BJ (cell line): ENCODE data around the gene GIMAP7. TPM values are rescaled to one million over a fixed set of nuclear protein-coding genes. Genes with fewer than 3 reads are reported as not detected.

Source experiments
- CTCF ChIA-PET: fragments of 350-600 bp; formaldehyde crosslinking; extraction: SDS; loops from one replicate; lab custom pipeline; 2021; ENCODE audit warnings: antibody characterized with exemption, inconsistent platforms; lab: Yijun Ruan, JAX
- POLR2A ChIA-PET: fragments of 300-600 bp; sonication (Branson Sonifier 250); formaldehyde crosslinking; extraction: SDS; loops from one replicate; lab custom pipeline; 2021; ENCODE audit warnings: antibody characterized with exemption; lab: Charles Lee
- DNase-seq: peaks from one replicate; pipeline ENCODE4 v3.0.0-alpha.2; 2011; ENCODE audit warnings: low read depth
- H3K27me3 ChIP-seq: 2 replicates; pipeline ENCODE4 v1.6.0; 2011; ENCODE audit warnings: low read length; ENCODE audit not compliant: control insufficient read depth, insufficient read depth
- H3K36me3 ChIP-seq: 2 replicates; pipeline ENCODE4 v1.5.1; 2011; ENCODE audit warnings: low read length; ENCODE audit not compliant: control insufficient read depth, insufficient read depth
- H3K4me3 ChIP-seq: 2 replicates; pipeline ENCODE4 v1.5.1; 2011; ENCODE audit warnings: low read depth, mild to moderate bottlenecking, control low read depth, low read length
- CTCF ChIP-seq: IDR thresholded peaks from 2 replicates; pipeline ENCODE4 v1.5.1; 2011; ENCODE audit warnings: low read depth, mild to moderate bottlenecking, control low read depth, inconsistent platforms, low read length, moderate library complexity; ENCODE audit not compliant: insufficient read depth
- polyA plus RNA-seq: library from polyadenylated mRNA; depleted of rRNA; stranded (reverse); fragments of >200 nt; gene quantifications from 2 replicates; pipeline ENCODE4 v1.2.3, GENCODE V29; 2011; rRNA removed

Gene GIMAP7
- polyA plus RNA-seq, 1 experiment = not detected

- H3K4me3 ChIP-seq = no peak overlapping the region
- ChIA-PET CTCF (no interaction called here), POLR2A (no interaction called here)
- no peaks in the 10 kb centered on the region for H3K36me3 ChIP-seq
- no peak for TF ChIP-seq CTCF
- DNase-seq = no peak
- H3K27me3 ChIP-seq = no peaks in the 10 kb centered on the region
Observed at GRCh38 chr7:150568714-150569113, 54.0 kb downstream of the GIMAP7 start.

DNA sequence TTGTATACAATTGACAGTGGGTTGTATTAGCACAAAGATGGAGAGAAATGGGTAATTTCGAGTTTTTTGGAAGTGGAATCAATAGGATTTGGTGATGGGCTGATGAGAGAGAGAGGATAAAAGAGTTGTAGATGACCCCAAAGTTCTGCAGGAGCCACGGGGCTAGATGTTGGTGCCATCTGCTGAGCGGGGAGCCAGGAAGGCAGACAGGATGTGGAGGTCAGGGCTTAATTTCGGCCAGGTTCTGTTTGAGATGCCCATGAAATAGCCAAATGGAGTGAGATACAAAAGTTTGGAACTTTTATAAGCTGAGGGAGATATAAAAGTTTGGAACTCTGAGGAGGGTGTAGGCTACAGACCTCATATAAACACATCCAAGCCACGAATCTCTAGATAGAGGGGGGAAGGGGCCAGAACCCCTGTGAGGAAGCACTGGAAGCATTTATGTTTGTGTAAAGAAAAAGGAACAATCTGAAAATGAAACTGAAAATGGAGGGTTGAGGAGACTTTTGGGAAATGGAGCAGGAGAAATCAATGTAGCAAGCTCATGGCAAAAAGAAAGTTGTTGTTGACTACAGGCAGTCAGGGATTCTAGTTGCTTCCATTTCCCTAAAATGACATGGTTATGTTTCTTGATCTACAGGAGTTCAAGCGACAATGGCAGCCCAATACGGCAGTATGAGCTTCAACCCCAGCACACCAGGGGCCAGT, 54.7 kb downstream of the GIMAP7 start:
- DNase-seq = no peak
- no peak for TF ChIP-seq CTCF
- Histone ChIP-seq H3K4me3 (no peak overlapping the region), H3K27me3 (no peaks in the 10 kb centered on the region), H3K36me3 (no peaks in the 10 kb centered on the region)
- CTCF ChIA-PET = no interaction called here
- POLR2A ChIA-PET = no interaction called here

Other genes starting within 250 kb of the GIMAP7 start
- 0.56 and 0.85 TPM in 2 replicates for gene LRRC61, start 191.5 kb upstream of the GIMAP7 start, polyA plus RNA-seq
- gene ACTR3C, start 191.3 kb upstream of the GIMAP7 start, polyA plus RNA-seq = 0.60 and 0.91 TPM in 2 replicates
- gene RARRES2, start 173.2 kb upstream of the GIMAP7 start, polyA plus RNA-seq = 6.3 and 7.2 TPM in 2 replicates
- gene REPIN1, start 146.1 kb upstream of the GIMAP7 start, polyA plus RNA-seq = 41.3 and 65.7 TPM in 2 replicates
- gene ZNF775, start 135.5 kb upstream of the GIMAP7 start, polyA plus RNA-seq = 1.6 and 2.1 TPM in 2 replicates
- gene GIMAP8, start 64.2 kb upstream of the GIMAP7 start, polyA plus RNA-seq = not detected in 2 replicates
- gene GIMAP4, start 52.5 kb downstream of the GIMAP7 start, polyA plus RNA-seq = not detected in 2 replicates
- not detected in 2 replicates for gene GIMAP6, start 117.5 kb downstream of the GIMAP7 start, polyA plus RNA-seq
- 0.05 and 0.13 TPM in 2 replicates for gene GIMAP2, start 170.8 kb downstream of the GIMAP7 start, polyA plus RNA-seq
- not detected in 2 replicates for gene GIMAP1, start 201.7 kb downstream of the GIMAP7 start, polyA plus RNA-seq
- gene GIMAP5, start 222.5 kb downstream of the GIMAP7 start, polyA plus RNA-seq = not detected in 2 replicates